Keratinocyte (primary cell): ENCODE data around the gene IL5RA. TPM values are rescaled to one million over a fixed set of nuclear protein-coding genes. Genes with fewer than 3 reads are reported as not detected.

Experiments
- DNase-seq: peaks from one replicate; pipeline ENCODE4 v3.0.0-alpha.2; 2011; ENCODE audit warnings: low read depth, missing footprints, low spot score
- FAIRE-seq: peaks from 2 replicates; lab custom pipeline; 2011; peaks lifted over from hg19 to GRCh38; lab: Jason Lieb, UNC
- H2AFZ ChIP-seq: 2 replicates; pipeline ENCODE4 v1.6.0; 2012; ENCODE audit warnings: low read length, control low read depth, inconsistent platforms; ENCODE audit not compliant: control insufficient read depth
- H3K27ac ChIP-seq: 2 replicates; pipeline ENCODE4 v1.5.1; 2011; ENCODE audit warnings: low read length; ENCODE audit not compliant: control insufficient read depth, insufficient read depth
- H3K27me3 ChIP-seq: 3 replicates; pipeline ENCODE4 v1.6.0; 2011; ENCODE audit warnings: low read length; ENCODE audit not compliant: control insufficient read depth, insufficient read depth; ENCODE audit errors: extremely low read depth
- H3K36me3 ChIP-seq, 2 experiments: 2 replicates in 1 of 2; 3 replicates in 1 of 2; pipeline ENCODE4 v1.5.1; 2011; ENCODE audit warnings: low read length in 2 of 2, mild to moderate bottlenecking in 1 of 2; ENCODE audit not compliant: control insufficient read depth in 2 of 2, insufficient read depth in 2 of 2; ENCODE audit errors: extremely low read depth in 1 of 2
- H3K4me1 ChIP-seq: 3 replicates; pipeline ENCODE4 v1.5.1; 2011; ENCODE audit warnings: low read length; ENCODE audit not compliant: control insufficient read depth, insufficient read depth; ENCODE audit errors: extremely low read depth
- H3K4me2 ChIP-seq: 3 replicates; pipeline ENCODE4 v1.6.0; 2011; ENCODE audit warnings: low read depth, low read length; ENCODE audit not compliant: control insufficient read depth, insufficient read depth; ENCODE audit errors: extremely low read depth
- H3K4me3 ChIP-seq, 3 experiments: fragments of 200-600 bp in 1 of 3; sonication (generic) in 1 of 3; 2 replicates in 2 of 3; 3 replicates in 1 of 3; pipeline ENCODE4 v1.5.1; 2011 to 2016; ENCODE audit warnings: low read length in 3 of 3, mild to moderate bottlenecking in 3 of 3, control low read depth in 2 of 3, inconsistent platforms in 1 of 3, low read depth in 1 of 3, mixed read lengths in 1 of 3, mixed run types in 1 of 3, moderate library complexity in 1 of 3; ENCODE audit not compliant: control insufficient read depth in 2 of 3, insufficient read depth in 2 of 3; ENCODE audit errors: extremely low read depth in 1 of 3
- H3K79me2 ChIP-seq: 2 replicates; pipeline ENCODE4 v1.6.0; 2012; ENCODE audit warnings: low read length; ENCODE audit not compliant: control insufficient read depth, insufficient read depth
- H3K9ac ChIP-seq: 3 replicates; pipeline ENCODE4 v1.6.0; 2011; ENCODE audit warnings: low read length; ENCODE audit not compliant: control insufficient read depth, insufficient read depth; ENCODE audit errors: extremely low read depth
- H3K9me1 ChIP-seq: 3 replicates; pipeline ENCODE4 v1.6.0; 2011; ENCODE audit warnings: low read length; ENCODE audit not compliant: control insufficient read depth, insufficient read depth; ENCODE audit errors: extremely low read depth
- H3K9me3 ChIP-seq: 2 replicates; pipeline ENCODE4 v1.5.1; 2012; ENCODE audit warnings: low read depth, low read length; ENCODE audit not compliant: control insufficient read depth
- H4K20me1 ChIP-seq: 3 replicates; pipeline ENCODE4 v1.6.0; 2011; ENCODE audit warnings: low read length; ENCODE audit not compliant: control insufficient read depth, insufficient read depth; ENCODE audit errors: extremely low read depth
- CTCF ChIP-seq, 3 experiments: IDR thresholded peaks in 1 of 3; conservative IDR thresholded peaks in 1 of 3; optimal IDR thresholded peaks in 1 of 3; 2 replicates in 2 of 3; 3 replicates in 1 of 3; pipeline versions ENCODE3 to v1.5.1; 2011; ENCODE audit warnings: low read length in 3 of 3, mild to moderate bottlenecking in 3 of 3, moderate library complexity in 2 of 3, control low read depth in 1 of 3, inconsistent platforms in 1 of 3; ENCODE audit not compliant: insufficient read depth in 2 of 3; ENCODE audit errors: extremely low read depth in 1 of 3
- EZH2 ChIP-seq: IDR thresholded peaks from one replicate; pipeline ENCODE4 v1.6.1; 2012; ENCODE audit warnings: inconsistent platforms, mild to moderate bottlenecking, low read length, moderate library complexity
- dilution Hi-C: fragments of 300-500 bp; cut with MboI; formaldehyde crosslinking; loops from one replicate; pipeline ENCODE4 v1.7.0; 2020; ENCODE audit warnings: low sequenced_read_pairs; ENCODE audit not compliant: extremely low pct_ligation_motif_present
- polyA plus RNA-seq, 5 experiments: library from polyadenylated mRNA; depleted of rRNA in 3 of 5; stranded (reverse) in 3 of 5; stranded (forward) in 1 of 5; unstranded in 1 of 5; fragments of >200 nt; gene quantifications; 1 replicate in 1 of 5; 2 replicates in 3 of 5; 3 replicates in 1 of 5; pipeline versions ENCODE4 v1.2.1 to v1.2.3, GENCODE V29; 2011 to 2012; ENCODE audit warnings: missing spikeins in 2 of 5, low read depth in 1 of 5, low replicate concordance in 1 of 5

The IL5RA gene
- polyA plus RNA-seq, 1 donor (not counting 4 experiments of a cell fraction or from before 2014, with no cell fraction given) = not detected

- dilution Hi-C loops = no loop called here
- Histone ChIP-seq H3K27me3 (no peaks in the 10 kb centered on the region), H3K9ac (no peak overlapping the region), H3K9me1 (no peaks in the 10 kb centered on the region), H3K4me3 (no peak overlapping the region), H3K36me3 (no peaks in the 10 kb centered on the region), H4K20me1 (no peaks in the 10 kb centered on the region), H3K79me2 (no peaks in the 10 kb centered on the region), H3K4me1 (no peaks in the 10 kb centered on the region), H3K4me2 (no peak overlapping the region), H2AFZ (no peak overlapping the region), H3K27ac (no peak overlapping the region), H3K9me3 (no peaks in the 10 kb centered on the region)
- FAIRE-seq (no peak), DNase-seq (no peak)
- TF ChIP-seq CTCF (optimal IDR thresholded peaks at IDR 0.05 in 1 of 3, IDR thresholded peaks at IDR 0.05 in 1 of 3, conservative IDR thresholded peaks at IDR 0.05 in 1 of 3; ENCODE audit: extremely low read depth in 1 of 3, insufficient read depth in 2 of 3, low read length in 3 of 3) (no peak), EZH2 (no peak)
These were observed 28.6 kb downstream of the IL5RA start for GRCh38 chr3:3081381-3082233.

GRCh38 chr3:3080309-3080708 is 29.9 kb downstream of the IL5RA start:
- dilution Hi-C loops = no loop called here
- no peak for FAIRE-seq

More at GRCh38 chr3:3080309-3080708, 29.9 kb downstream of the IL5RA start:
- Histone ChIP-seq H3K4me2 (no peak overlapping the region), H3K4me3 (no peak overlapping the region), H3K36me3 (no peaks in the 10 kb centered on the region), H3K9me1 (no peaks in the 10 kb centered on the region), H4K20me1 (no peaks in the 10 kb centered on the region), H3K4me1 (no peaks in the 10 kb centered on the region), H3K27ac (no peak overlapping the region), H3K79me2 (no peaks in the 10 kb centered on the region), H3K27me3 (no peaks in the 10 kb centered on the region), H2AFZ (no peak overlapping the region), H3K9ac (no peak overlapping the region), H3K9me3 (no peaks in the 10 kb centered on the region)
- TF ChIP-seq EZH2 = no peak
- TF ChIP-seq CTCF (optimal IDR thresholded peaks at IDR 0.05 in 1 of 3, IDR thresholded peaks at IDR 0.05 in 1 of 3, conservative IDR thresholded peaks at IDR 0.05 in 1 of 3; ENCODE audit: extremely low read depth in 1 of 3, insufficient read depth in 2 of 3, low read length in 3 of 3) = no peak
- no peak for DNase-seq
